Spleen (tissue), 11 donors: ENCODE measurements around the gene USP17L20. TPM values are rescaled to one million over a fixed set of nuclear protein-coding genes. Genes with fewer than 3 reads are reported as not detected.
"Not testable (repeated sequence)": the region's sequence is repeated elsewhere in the genome, so short reads cannot be mapped to it uniquely, and the experiment has no call there.

Source experiments
- DNase-seq: peaks from one replicate; pipeline ENCODE4 v3.0.0-alpha.2; 2020
- H3K27ac ChIP-seq, 8 donors: fragments of 200-600 bp; sonication (generic) in 7 of 8; 1 replicate in 4 of 8; 2 replicates in 4 of 8; pipeline versions ENCODE4 v1.5.0 to v1.8.0; 2016 to 2021; ENCODE audit warnings: inconsistent platforms in 4 of 8, mild to moderate bottlenecking in 4 of 8, moderate library complexity in 1 of 8
- H3K27me3 ChIP-seq, 7 donors: fragments of 200-600 bp; sonication (generic) in 6 of 7; replicated peaks in 1 of 7; 1 replicate in 4 of 7; 2 replicates in 3 of 7; pipeline versions ENCODE4 v1.5.0 to v1.8.0; 2016 to 2021; ENCODE audit warnings: inconsistent platforms in 3 of 7, mild to moderate bottlenecking in 1 of 7
- H3K36me3 ChIP-seq, 6 donors: fragments of 200-600 bp; sonication (generic) in 5 of 6; 1 replicate in 4 of 6; 2 replicates in 2 of 6; pipeline versions ENCODE4 v1.5.0 to v1.8.0; 2016 to 2021; ENCODE audit warnings: inconsistent platforms in 2 of 6
- H3K4me1 ChIP-seq, 6 donors: fragments of 200-600 bp; sonication (generic) in 5 of 6; 1 replicate in 3 of 6; 2 replicates in 3 of 6; pipeline versions ENCODE4 v1.5.0 to v1.8.0; 2016 to 2021; ENCODE audit warnings: inconsistent platforms in 3 of 6
- H3K4me3 ChIP-seq, 8 donors: fragments of 200-600 bp; sonication (generic) in 7 of 8; 1 replicate in 4 of 8; 2 replicates in 4 of 8; pipeline versions ENCODE4 v1.5.0 to v1.8.0; 2016 to 2021; ENCODE audit warnings: inconsistent platforms in 4 of 8, mild to moderate bottlenecking in 4 of 8, moderate library complexity in 2 of 8
- H3K9me3 ChIP-seq, 8 donors: fragments of 200-600 bp; sonication (generic) in 7 of 8; 1 replicate in 4 of 8; 2 replicates in 4 of 8; pipeline versions ENCODE4 v1.5.0 to v1.8.0; 2016 to 2021; ENCODE audit warnings: inconsistent platforms in 4 of 8
- WGBS, 5 donors: extraction: QIAGEN DNeasy Blood & Tissue Kit in 3 of 5; methylation state at CpG; one replicate each; pipeline versions ENCODE4 v1.1.5 to v1.1.7; 2013 to 2018; 5-methylcytosine and 5-hydroxymethylcytosine counted together
- intact Hi-C: fragments of 100-400 bp; cut with DNase I; formaldehyde crosslinking; loops from one replicate; pipeline ENCODE4 v1.15.0; 2023; ENCODE audit warnings: low total_unique reads
- polyA plus RNA-seq, 3 donors: library from polyadenylated mRNA; stranded (reverse); fragments of 200-250 nt; gene quantifications; one replicate each; pipeline ENCODE4 v1.2.1, GENCODE V29; 2013
- total RNA-seq, 7 donors: library from RNA; depleted of rRNA in 3 of 7; stranded (reverse); fragments of >200 nt in 3 of 7; fragmentation: NEBNext Ultra II Directional in 4 of 7; extraction: Animal tissue kit (Norgen Biotek cat#: 25700) in 4 of 7; gene quantifications; one replicate each; pipeline versions ENCODE4 v1.1.0 to v1.2.1, GENCODE V29; 2016 to 2021
- donor health status: healthy with polysubstance abuse.
- donor health status: DM: no; HTN: no; CAD: no; lungs with moderate emphysema.
- donor health status: DM: no; HTN: no; CAD: no.
- donor health status: Bipolar disorder and iron deficiency.
- donor health status: healthy.
- donor health status: DM: no; HTN: no; CAD: no.
- donor health status: DM: yes; HTN: yes; CAD: no.

USP17L20 gene
- total and polyA plus RNA-seq, 10 donors: not detected

GRCh38 chr4:9253078-9253477, 4.8 kb upstream of the USP17L20 start, which contains the start of gene USP17L19:
TSS of gene USP17L19 (plus strand) at chr4:9253378. CDS start at chr4:9253378, 0 bp downstream.
- intact Hi-C loops, H3K4me1 ChIP-seq, H3K9me3 ChIP-seq, DNase-seq, H3K4me3 ChIP-seq, H3K27me3 ChIP-seq, H3K36me3 ChIP-seq, H3K27ac ChIP-seq: not testable (repeated sequence)
- WGBS, 5 donors: no CpG with 5 or more reads among the region's 13 CpGs

- H3K4me3 ChIP-seq, H3K27ac ChIP-seq, H3K4me1 ChIP-seq, H3K27me3 ChIP-seq, H3K9me3 ChIP-seq, intact Hi-C loops, H3K36me3 ChIP-seq, DNase-seq: not testable (repeated sequence)
- WGBS, 5 donors: no CpG with 5 or more reads among the region's 13 CpGs
Measured at GRCh38 chr4:9262572-9262971, 4.6 kb downstream of the USP17L20 start, which contains the start of gene USP17L21. TSS of gene USP17L21 (plus strand) at chr4:9262872. CDS start at chr4:9262872, 0 bp downstream.

- intact Hi-C loops, H3K4me3 ChIP-seq, H3K27ac ChIP-seq, H3K4me1 ChIP-seq, H3K9me3 ChIP-seq, DNase-seq, H3K36me3 ChIP-seq, H3K27me3 ChIP-seq: not testable (repeated sequence)
- no CpG with 5 or more reads among the region's 15 CpGs for WGBS, 5 donors
Measured at GRCh38 chr4:9267319-9267718, 9.4 kb downstream of the USP17L20 start, which contains the start of gene USP17L22. TSS of gene USP17L22 (plus strand) at chr4:9267619. CDS start at chr4:9267619, 0 bp downstream.

GRCh38 chr4:9271719-9272118, 13.8 kb downstream of the USP17L20 start:
- WGBS, 5 donors: 82 to 90% (median 88%) methylated on average over 5 to 8 of the region's 10 CpGs
- intact Hi-C loops: not testable (repeated sequence)

More at GRCh38 chr4:9271719-9272118, 13.8 kb downstream of the USP17L20 start:
- not testable (repeated sequence) for H3K36me3 ChIP-seq, H3K27me3 ChIP-seq, H3K27ac ChIP-seq, H3K9me3 ChIP-seq, H3K4me3 ChIP-seq, H3K4me1 ChIP-seq
- peak; percentile 91 for DNase-seq

Other genes with a start within 250 kb of the USP17L20 start
- gene FAM90A26, start 87.7 kb upstream of the USP17L20 start, total RNA-seq: not detected
- not detected for gene FAM90A26, start 87.7 kb upstream of the USP17L20 start, polyA plus RNA-seq
- gene USP17L10, start 47.5 kb upstream of the USP17L20 start, total RNA-seq: not detected
- gene USP17L10, start 47.5 kb upstream of the USP17L20 start, polyA plus RNA-seq: not detected
- gene USP17L11, start 42.7 kb upstream of the USP17L20 start, total RNA-seq: not detected
- gene USP17L11, start 42.7 kb upstream of the USP17L20 start, polyA plus RNA-seq: not detected
- not detected for gene USP17L12, start 38.0 kb upstream of the USP17L20 start, total RNA-seq
- gene USP17L12, start 38.0 kb upstream of the USP17L20 start, polyA plus RNA-seq: not detected
- gene USP17L13, start 33.2 kb upstream of the USP17L20 start, total RNA-seq: not detected
- gene USP17L13, start 33.2 kb upstream of the USP17L20 start, polyA plus RNA-seq: not detected
- not detected for gene USP17L15, start 23.7 kb upstream of the USP17L20 start, total RNA-seq
- not detected for gene USP17L15, start 23.7 kb upstream of the USP17L20 start, polyA plus RNA-seq
- gene USP17L17, start 14.2 kb upstream of the USP17L20 start, total RNA-seq: not detected
- not detected for gene USP17L17, start 14.2 kb upstream of the USP17L20 start, polyA plus RNA-seq
- gene USP17L18, start 9.5 kb upstream of the USP17L20 start, total RNA-seq: not detected
- gene USP17L18, start 9.5 kb upstream of the USP17L20 start, polyA plus RNA-seq: not detected
- not detected for gene USP17L19, start 4.7 kb upstream of the USP17L20 start, total RNA-seq
- not detected for gene USP17L19, start 4.7 kb upstream of the USP17L20 start, polyA plus RNA-seq
- gene USP17L21, start 4.7 kb downstream of the USP17L20 start, total RNA-seq: not detected
- not detected for gene USP17L21, start 4.7 kb downstream of the USP17L20 start, polyA plus RNA-seq
- not detected for gene USP17L22, start 9.5 kb downstream of the USP17L20 start, total RNA-seq
- not detected for gene USP17L22, start 9.5 kb downstream of the USP17L20 start, polyA plus RNA-seq
- not detected for gene USP17L24, start 67.0 kb downstream of the USP17L20 start, total RNA-seq
- not detected for gene USP17L24, start 67.0 kb downstream of the USP17L20 start, polyA plus RNA-seq
- gene USP17L25, start 71.8 kb downstream of the USP17L20 start, total RNA-seq: not detected
- gene USP17L25, start 71.8 kb downstream of the USP17L20 start, polyA plus RNA-seq: not detected
- gene USP17L26, start 76.5 kb downstream of the USP17L20 start, total RNA-seq: not detected
- not detected for gene USP17L26, start 76.5 kb downstream of the USP17L20 start, polyA plus RNA-seq
- gene USP17L5, start 81.3 kb downstream of the USP17L20 start, total RNA-seq: not detected
- not detected for gene USP17L5, start 81.3 kb downstream of the USP17L20 start, polyA plus RNA-seq
- gene USP17L27, start 86.0 kb downstream of the USP17L20 start, total RNA-seq: not detected
- gene USP17L27, start 86.0 kb downstream of the USP17L20 start, polyA plus RNA-seq: not detected
- gene USP17L28, start 90.8 kb downstream of the USP17L20 start, total RNA-seq: not detected
- gene USP17L28, start 90.8 kb downstream of the USP17L20 start, polyA plus RNA-seq: not detected
- not detected for gene USP17L29, start 95.5 kb downstream of the USP17L20 start, total RNA-seq
- gene USP17L29, start 95.5 kb downstream of the USP17L20 start, polyA plus RNA-seq: not detected
- gene USP17L30, start 105.0 kb downstream of the USP17L20 start, total RNA-seq: not detected
- gene USP17L30, start 105.0 kb downstream of the USP17L20 start, polyA plus RNA-seq: not detected
- gene DEFB131A, start 186.3 kb downstream of the USP17L20 start, total RNA-seq: not detected
- not detected for gene DEFB131A, start 186.3 kb downstream of the USP17L20 start, polyA plus RNA-seq